ENCODE results near the gene NPFFR1.

GRCh38 chr10:70283445-70284399, at the start of gene NPFFR1:
- TF ChIP-seq, protein P1, sequence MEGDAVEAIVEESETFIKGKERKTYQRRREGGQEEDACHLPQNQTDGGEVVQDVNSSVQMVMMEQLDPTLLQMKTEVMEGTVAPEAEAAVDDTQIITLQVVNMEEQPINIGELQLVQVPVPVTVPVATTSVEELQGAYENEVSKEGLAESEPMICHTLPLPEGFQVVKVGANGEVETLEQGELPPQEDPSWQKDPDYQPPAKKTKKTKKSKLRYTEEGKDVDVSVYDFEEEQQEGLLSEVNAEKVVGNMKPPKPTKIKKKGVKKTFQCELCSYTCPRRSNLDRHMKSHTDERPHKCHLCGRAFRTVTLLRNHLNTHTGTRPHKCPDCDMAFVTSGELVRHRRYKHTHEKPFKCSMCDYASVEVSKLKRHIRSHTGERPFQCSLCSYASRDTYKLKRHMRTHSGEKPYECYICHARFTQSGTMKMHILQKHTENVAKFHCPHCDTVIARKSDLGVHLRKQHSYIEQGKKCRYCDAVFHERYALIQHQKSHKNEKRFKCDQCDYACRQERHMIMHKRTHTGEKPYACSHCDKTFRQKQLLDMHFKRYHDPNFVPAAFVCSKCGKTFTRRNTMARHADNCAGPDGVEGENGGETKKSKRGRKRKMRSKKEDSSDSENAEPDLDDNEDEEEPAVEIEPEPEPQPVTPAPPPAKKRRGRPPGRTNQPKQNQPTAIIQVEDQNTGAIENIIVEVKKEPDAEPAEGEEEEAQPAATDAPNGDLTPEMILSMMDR (conservative IDR thresholded peaks at IDR 0.05; ENCODE audit: low read depth in 2 of 2): peak in 1 of 2 experiments; percentile 56; a peak in 2 of 4 replicates
- TF ChIP-seq POLR2AphosphoS5 (IDR thresholded peaks at IDR 0.05; ENCODE audit: low read depth) (no peak), EZH2 (IDR thresholded peaks at IDR 0.05; ENCODE audit: low read depth, unreplicated experiment) (no peak), ZNF331 (CRISPR knock-in tag; IDR thresholded peaks at IDR 0.05; ENCODE audit: low read depth) (no peak), STAT1 (IDR thresholded peaks at IDR 0.05; ENCODE audit: unreplicated experiment) (no peak), ZNF462 (CRISPR knock-in tag; IDR thresholded peaks at IDR 0.05) (no peak), EZH2phosphoT487 (IDR thresholded peaks at IDR 0.05; ENCODE audit: unreplicated experiment) (no peak)
- TF ChIP-seq, protein P2, sequence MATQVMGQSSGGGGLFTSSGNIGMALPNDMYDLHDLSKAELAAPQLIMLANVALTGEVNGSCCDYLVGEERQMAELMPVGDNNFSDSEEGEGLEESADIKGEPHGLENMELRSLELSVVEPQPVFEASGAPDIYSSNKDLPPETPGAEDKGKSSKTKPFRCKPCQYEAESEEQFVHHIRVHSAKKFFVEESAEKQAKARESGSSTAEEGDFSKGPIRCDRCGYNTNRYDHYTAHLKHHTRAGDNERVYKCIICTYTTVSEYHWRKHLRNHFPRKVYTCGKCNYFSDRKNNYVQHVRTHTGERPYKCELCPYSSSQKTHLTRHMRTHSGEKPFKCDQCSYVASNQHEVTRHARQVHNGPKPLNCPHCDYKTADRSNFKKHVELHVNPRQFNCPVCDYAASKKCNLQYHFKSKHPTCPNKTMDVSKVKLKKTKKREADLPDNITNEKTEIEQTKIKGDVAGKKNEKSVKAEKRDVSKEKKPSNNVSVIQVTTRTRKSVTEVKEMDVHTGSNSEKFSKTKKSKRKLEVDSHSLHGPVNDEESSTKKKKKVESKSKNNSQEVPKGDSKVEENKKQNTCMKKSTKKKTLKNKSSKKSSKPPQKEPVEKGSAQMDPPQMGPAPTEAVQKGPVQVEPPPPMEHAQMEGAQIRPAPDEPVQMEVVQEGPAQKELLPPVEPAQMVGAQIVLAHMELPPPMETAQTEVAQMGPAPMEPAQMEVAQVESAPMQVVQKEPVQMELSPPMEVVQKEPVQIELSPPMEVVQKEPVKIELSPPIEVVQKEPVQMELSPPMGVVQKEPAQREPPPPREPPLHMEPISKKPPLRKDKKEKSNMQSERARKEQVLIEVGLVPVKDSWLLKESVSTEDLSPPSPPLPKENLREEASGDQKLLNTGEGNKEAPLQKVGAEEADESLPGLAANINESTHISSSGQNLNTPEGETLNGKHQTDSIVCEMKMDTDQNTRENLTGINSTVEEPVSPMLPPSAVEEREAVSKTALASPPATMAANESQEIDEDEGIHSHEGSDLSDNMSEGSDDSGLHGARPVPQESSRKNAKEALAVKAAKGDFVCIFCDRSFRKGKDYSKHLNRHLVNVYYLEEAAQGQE (IDR thresholded peaks at IDR 0.05; ENCODE audit: unreplicated experiment): no peak
